H1 (cell line): Measurements from ENCODE around the gene MICALL1. TPM values are rescaled to one million over a fixed set of nuclear protein-coding genes. Genes with fewer than 3 reads are reported as not detected.

Experiments used
- CHD2 ChIP-seq: IDR thresholded peaks from 2 replicates; pipeline ENCODE4 v1.6.1; 2012; ENCODE audit warnings: low read length, improper control_type of control experiment
- CREB1 ChIP-seq: IDR thresholded peaks from 2 replicates; pipeline ENCODE4 v1.6.1; 2012; ENCODE audit warnings: inconsistent platforms
- CTBP2 ChIP-seq: IDR thresholded peaks from 2 replicates; pipeline ENCODE4 v1.7.0; 2011; ENCODE audit warnings: borderline replicate concordance, mild to moderate bottlenecking, moderate library complexity, mixed read lengths, low read length; ENCODE audit not compliant: insufficient read depth, insufficient read length
- NRF1 ChIP-seq: IDR thresholded peaks from 2 replicates; pipeline ENCODE4 v1.6.1; 2011; ENCODE audit warnings: mild to moderate bottlenecking, low read depth, low read length, improper control_type of control experiment
- SP1 ChIP-seq: IDR thresholded peaks from 2 replicates; pipeline ENCODE4 v1.6.1; 2011; ENCODE audit warnings: low read depth, low read length
- SP2 ChIP-seq: IDR thresholded peaks from 2 replicates; pipeline ENCODE4 v1.6.1; 2012; ENCODE audit warnings: mild to moderate bottlenecking, low read length, inconsistent platforms
- TEAD4 ChIP-seq: IDR thresholded peaks from 2 replicates; pipeline ENCODE4 v1.6.1; 2012; ENCODE audit warnings: low read depth, low read length, inconsistent platforms, mixed read lengths
- YY1 ChIP-seq: IDR thresholded peaks from 2 replicates; pipeline ENCODE4 v1.6.1; 2011; ENCODE audit warnings: low read depth, mild to moderate bottlenecking, low read length
- polyA plus RNA-seq, 7 experiments: library from polyadenylated mRNA; depleted of rRNA in 3 of 7; stranded (reverse) in 5 of 7; unstranded in 2 of 7; fragments of >200 nt in 5 of 7; fragments of 200-250 nt in 2 of 7; gene quantifications; 1 replicate in 5 of 7; 2 replicates in 1 of 7; 4 replicates in 1 of 7; pipeline versions ENCODE4 v1.2.1 to v1.2.3, GENCODE V29; 2011 to 2013; ENCODE audit warnings: missing spikeins in 2 of 7, mixed read lengths in 2 of 7
- total RNA-seq: library from RNA; stranded (reverse); fragmentation: NEBNext Ultra II Directional; extraction: Animal tissue kit (Norgen Biotek cat#: 25700); gene quantifications from 2 replicates; pipeline ENCODE4 v1.2.1, GENCODE V29; 2021
- TF ChIP-seq, protein P1 (sequence below): fragments of 300-600 bp; sonication (generic); IDR thresholded peaks from 2 replicates; pipeline ENCODE4 v1.7.1; 2012; ENCODE audit warnings: low read length, moderate library complexity, mild to moderate bottlenecking, inconsistent platforms; ENCODE audit not compliant: insufficient replicate concordance

The MICALL1 gene
- total and polyA plus RNA-seq, 2 of the 8 experiments (the other 6 are each of a cell fraction or from before 2014, with no cell fraction given) = 17.7 to 32.1 TPM

DNA sequence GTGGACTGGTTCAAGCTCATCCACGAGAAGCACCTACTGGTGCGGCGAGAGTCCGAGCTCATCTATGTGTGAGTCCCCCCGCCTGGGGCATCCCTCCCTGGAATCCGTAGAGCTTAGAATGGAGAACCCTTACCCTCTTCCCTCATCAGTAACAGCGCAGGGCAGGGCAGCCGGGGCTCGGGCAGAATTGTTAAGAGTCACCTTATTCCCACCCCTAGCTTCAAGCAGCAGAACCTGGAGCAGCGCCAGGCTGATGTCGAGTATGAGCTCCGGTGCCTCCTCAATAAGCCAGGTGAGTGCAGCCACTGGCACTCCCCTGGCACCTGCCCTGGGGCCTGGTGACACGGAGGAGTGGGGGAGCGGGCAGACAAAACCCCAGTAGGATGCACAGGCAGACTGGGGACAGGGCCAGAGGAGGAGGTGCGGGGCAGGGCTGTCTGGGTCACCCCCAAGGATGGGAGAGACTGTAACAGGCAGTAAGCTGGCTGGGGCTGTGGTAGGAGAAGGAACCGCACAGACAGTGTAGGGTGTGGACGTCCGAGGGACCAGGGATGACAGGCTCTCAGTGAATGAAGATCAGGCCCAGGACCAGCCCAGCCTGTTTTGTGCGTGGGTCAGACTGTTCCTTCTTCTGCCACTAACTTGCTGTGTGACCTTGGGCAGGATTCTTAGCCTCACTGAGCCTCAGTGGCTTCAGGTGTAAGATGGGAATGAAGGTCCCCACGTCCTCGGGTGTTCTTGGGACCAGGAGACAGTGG is 26.9 kb downstream of the MICALL1 start (continued):
- no peak for TF ChIP-seq CREB1
- no peak for TF ChIP-seq TEAD4
- TF ChIP-seq, protein P1, sequence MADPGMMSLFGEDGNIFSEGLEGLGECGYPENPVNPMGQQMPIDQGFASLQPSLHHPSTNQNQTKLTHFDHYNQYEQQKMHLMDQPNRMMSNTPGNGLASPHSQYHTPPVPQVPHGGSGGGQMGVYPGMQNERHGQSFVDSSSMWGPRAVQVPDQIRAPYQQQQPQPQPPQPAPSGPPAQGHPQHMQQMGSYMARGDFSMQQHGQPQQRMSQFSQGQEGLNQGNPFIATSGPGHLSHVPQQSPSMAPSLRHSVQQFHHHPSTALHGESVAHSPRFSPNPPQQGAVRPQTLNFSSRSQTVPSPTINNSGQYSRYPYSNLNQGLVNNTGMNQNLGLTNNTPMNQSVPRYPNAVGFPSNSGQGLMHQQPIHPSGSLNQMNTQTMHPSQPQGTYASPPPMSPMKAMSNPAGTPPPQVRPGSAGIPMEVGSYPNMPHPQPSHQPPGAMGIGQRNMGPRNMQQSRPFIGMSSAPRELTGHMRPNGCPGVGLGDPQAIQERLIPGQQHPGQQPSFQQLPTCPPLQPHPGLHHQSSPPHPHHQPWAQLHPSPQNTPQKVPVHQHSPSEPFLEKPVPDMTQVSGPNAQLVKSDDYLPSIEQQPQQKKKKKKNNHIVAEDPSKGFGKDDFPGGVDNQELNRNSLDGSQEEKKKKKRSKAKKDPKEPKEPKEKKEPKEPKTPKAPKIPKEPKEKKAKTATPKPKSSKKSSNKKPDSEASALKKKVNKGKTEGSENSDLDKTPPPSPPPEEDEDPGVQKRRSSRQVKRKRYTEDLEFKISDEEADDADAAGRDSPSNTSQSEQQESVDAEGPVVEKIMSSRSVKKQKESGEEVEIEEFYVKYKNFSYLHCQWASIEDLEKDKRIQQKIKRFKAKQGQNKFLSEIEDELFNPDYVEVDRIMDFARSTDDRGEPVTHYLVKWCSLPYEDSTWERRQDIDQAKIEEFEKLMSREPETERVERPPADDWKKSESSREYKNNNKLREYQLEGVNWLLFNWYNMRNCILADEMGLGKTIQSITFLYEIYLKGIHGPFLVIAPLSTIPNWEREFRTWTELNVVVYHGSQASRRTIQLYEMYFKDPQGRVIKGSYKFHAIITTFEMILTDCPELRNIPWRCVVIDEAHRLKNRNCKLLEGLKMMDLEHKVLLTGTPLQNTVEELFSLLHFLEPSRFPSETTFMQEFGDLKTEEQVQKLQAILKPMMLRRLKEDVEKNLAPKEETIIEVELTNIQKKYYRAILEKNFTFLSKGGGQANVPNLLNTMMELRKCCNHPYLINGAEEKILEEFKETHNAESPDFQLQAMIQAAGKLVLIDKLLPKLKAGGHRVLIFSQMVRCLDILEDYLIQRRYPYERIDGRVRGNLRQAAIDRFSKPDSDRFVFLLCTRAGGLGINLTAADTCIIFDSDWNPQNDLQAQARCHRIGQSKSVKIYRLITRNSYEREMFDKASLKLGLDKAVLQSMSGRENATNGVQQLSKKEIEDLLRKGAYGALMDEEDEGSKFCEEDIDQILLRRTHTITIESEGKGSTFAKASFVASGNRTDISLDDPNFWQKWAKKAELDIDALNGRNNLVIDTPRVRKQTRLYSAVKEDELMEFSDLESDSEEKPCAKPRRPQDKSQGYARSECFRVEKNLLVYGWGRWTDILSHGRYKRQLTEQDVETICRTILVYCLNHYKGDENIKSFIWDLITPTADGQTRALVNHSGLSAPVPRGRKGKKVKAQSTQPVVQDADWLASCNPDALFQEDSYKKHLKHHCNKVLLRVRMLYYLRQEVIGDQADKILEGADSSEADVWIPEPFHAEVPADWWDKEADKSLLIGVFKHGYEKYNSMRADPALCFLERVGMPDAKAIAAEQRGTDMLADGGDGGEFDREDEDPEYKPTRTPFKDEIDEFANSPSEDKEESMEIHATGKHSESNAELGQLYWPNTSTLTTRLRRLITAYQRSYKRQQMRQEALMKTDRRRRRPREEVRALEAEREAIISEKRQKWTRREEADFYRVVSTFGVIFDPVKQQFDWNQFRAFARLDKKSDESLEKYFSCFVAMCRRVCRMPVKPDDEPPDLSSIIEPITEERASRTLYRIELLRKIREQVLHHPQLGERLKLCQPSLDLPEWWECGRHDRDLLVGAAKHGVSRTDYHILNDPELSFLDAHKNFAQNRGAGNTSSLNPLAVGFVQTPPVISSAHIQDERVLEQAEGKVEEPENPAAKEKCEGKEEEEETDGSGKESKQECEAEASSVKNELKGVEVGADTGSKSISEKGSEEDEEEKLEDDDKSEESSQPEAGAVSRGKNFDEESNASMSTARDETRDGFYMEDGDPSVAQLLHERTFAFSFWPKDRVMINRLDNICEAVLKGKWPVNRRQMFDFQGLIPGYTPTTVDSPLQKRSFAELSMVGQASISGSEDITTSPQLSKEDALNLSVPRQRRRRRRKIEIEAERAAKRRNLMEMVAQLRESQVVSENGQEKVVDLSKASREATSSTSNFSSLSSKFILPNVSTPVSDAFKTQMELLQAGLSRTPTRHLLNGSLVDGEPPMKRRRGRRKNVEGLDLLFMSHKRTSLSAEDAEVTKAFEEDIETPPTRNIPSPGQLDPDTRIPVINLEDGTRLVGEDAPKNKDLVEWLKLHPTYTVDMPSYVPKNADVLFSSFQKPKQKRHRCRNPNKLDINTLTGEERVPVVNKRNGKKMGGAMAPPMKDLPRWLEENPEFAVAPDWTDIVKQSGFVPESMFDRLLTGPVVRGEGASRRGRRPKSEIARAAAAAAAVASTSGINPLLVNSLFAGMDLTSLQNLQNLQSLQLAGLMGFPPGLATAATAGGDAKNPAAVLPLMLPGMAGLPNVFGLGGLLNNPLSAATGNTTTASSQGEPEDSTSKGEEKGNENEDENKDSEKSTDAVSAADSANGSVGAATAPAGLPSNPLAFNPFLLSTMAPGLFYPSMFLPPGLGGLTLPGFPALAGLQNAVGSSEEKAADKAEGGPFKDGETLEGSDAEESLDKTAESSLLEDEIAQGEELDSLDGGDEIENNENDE = no peak
- TF ChIP-seq YY1 = no peak
- TF ChIP-seq CTBP2 = no peak
- TF ChIP-seq SP2 = no peak
- TF ChIP-seq NRF1 = no peak
- no peak for TF ChIP-seq CHD2
- TF ChIP-seq SP1 = no peak
